PC-9 (cell line): Measurements from ENCODE around the gene CAPN5. TPM values are rescaled to one million over a fixed set of nuclear protein-coding genes. Genes with fewer than 3 reads are reported as not detected.

Source experiments
- BruUV-seq: library from RNA; stranded (reverse); fragments of 400-500 nt; replicated peaks from 2 replicates; lab custom pipeline; 2021; lab: Mats Ljungman, UMichigan
- CTCF ChIA-PET: fragments of 300-600 bp; sonication (Branson Sonifier 250); formaldehyde crosslinking; loops from one replicate; lab custom pipeline; 2022; ENCODE audit warnings: antibody characterized with exemption; lab: Charles Lee
- POLR2A ChIA-PET: fragments of 300-600 bp; sonication (Branson Sonifier 250); formaldehyde crosslinking; loops from one replicate; lab custom pipeline; 2022; ENCODE audit warnings: antibody characterized with exemption; ENCODE audit not compliant: unreplicated experiment; lab: Charles Lee
- DNase-seq, 2 experiments: peaks; one replicate each; pipeline versions ENCODE4 v3.0.0 to v3.0.0-alpha.2; 2015 to 2022; ENCODE audit warnings: mixed read lengths in 1 of 2
- H2AFZ ChIP-seq: fragments of 200-600 bp; sonication (generic); 2 replicates; pipeline ENCODE4 v1.8.1; 2017; ENCODE audit warnings: antibody characterized with exemption
- H3F3A ChIP-seq: fragments of 200-600 bp; sonication (generic); 2 replicates; pipeline ENCODE4 v1.8.1; 2017; ENCODE audit warnings: antibody characterized with exemption, mild to moderate bottlenecking, low read depth; ENCODE audit not compliant: insufficient read depth
- H3K27ac ChIP-seq: fragments of 200-600 bp; sonication (generic); 2 replicates; pipeline ENCODE4 v1.6.1; 2016; ENCODE audit warnings: mixed run types
- H3K27me3 ChIP-seq: fragments of 200-600 bp; sonication (generic); 2 replicates; pipeline ENCODE4 v1.6.1; 2016; ENCODE audit warnings: low read depth, mixed run types; ENCODE audit not compliant: insufficient read depth
- H3K36me3 ChIP-seq: fragments of 200-600 bp; sonication (generic); 2 replicates; pipeline ENCODE4 v1.6.1; 2016; ENCODE audit warnings: low read depth, mixed run types
- H3K4me1 ChIP-seq: fragments of 200-600 bp; sonication (generic); replicated peaks from 2 replicates; pipeline ENCODE4 v1.6.1; 2016; ENCODE audit warnings: mixed run types; ENCODE audit not compliant: insufficient read depth
- H3K4me2 ChIP-seq: fragments of 200-600 bp; sonication (generic); 2 replicates; pipeline ENCODE4 v1.6.1; 2017; ENCODE audit warnings: mixed run types
- H3K4me3 ChIP-seq: fragments of 200-600 bp; sonication (generic); 2 replicates; pipeline ENCODE4 v1.6.1; 2016; ENCODE audit warnings: mixed run types
- H3K79me2 ChIP-seq: fragments of 200-600 bp; sonication (generic); 2 replicates; pipeline ENCODE4 v1.6.1; 2017; ENCODE audit warnings: low read depth, mixed run types
- H3K9me2 ChIP-seq: fragments of 200-600 bp; sonication (generic); 2 replicates; pipeline ENCODE4 v1.8.1; 2017; ENCODE audit warnings: mild to moderate bottlenecking; ENCODE audit not compliant: insufficient read depth
- H3K9me3 ChIP-seq: fragments of 200-600 bp; sonication (generic); 2 replicates; pipeline ENCODE4 v1.8.1; 2016; ENCODE audit warnings: low read depth; ENCODE audit not compliant: insufficient read depth
- H4K20me1 ChIP-seq: fragments of 200-600 bp; sonication (generic); 2 replicates; pipeline ENCODE4 v1.8.1; 2017; ENCODE audit not compliant: insufficient read depth
- CTCF ChIP-seq: fragments of 200-600 bp; sonication (generic); conservative IDR thresholded peaks from 2 replicates; pipeline ENCODE4 v1.6.1; 2017; ENCODE audit warnings: mixed run types, antibody characterized with exemption, mild to moderate bottlenecking, moderate library complexity
- EZH2 ChIP-seq: fragments of 200-600 bp; sonication (generic); IDR thresholded peaks from 2 replicates; pipeline ENCODE4 v1.8.0; 2017; ENCODE audit warnings: antibody characterized with exemption, low read depth
- intact Hi-C: fragments of 100-400 bp; cut with micrococcal nuclease; formaldehyde crosslinking; loops from one replicate; pipeline ENCODE4 v1.10.0; 2022; ENCODE audit not compliant: unreplicated experiment
- total RNA-seq: library from RNA; stranded (reverse); gene quantifications from 2 replicates; pipeline ENCODE4 v1.2.3, GENCODE V29; 2021

CAPN5 gene
- total RNA-seq, 1 experiment from 2014 or later: 9.9 TPM

GRCh38 chr11:77142091-77142975 is 75.6 kb downstream of the CAPN5 start:
- DNase-seq: no peak
- Histone ChIP-seq H3K4me2 (no peak overlapping the region), H3K4me1 (no peaks in the 10 kb centered on the region), H3K36me3 (no peaks in the 10 kb centered on the region), H3K27ac (no peak overlapping the region), H3K79me2 (no peaks in the 10 kb centered on the region), H3K4me3 (no peak overlapping the region), H3F3A (no peaks in the 10 kb centered on the region), H3K9me3 (no peaks in the 10 kb centered on the region), H2AFZ (no peak overlapping the region), H3K9me2 (no peaks in the 10 kb centered on the region), H4K20me1 (no peaks in the 10 kb centered on the region), H3K27me3 (peaks cover 24% of the 10 kb centered on the region; the same call in 1 of the 2 replicates)
- ChIA-PET POLR2A (no interaction called here), CTCF (no interaction called here)
- no TSS peak for BruUV-seq
- TF ChIP-seq EZH2 (no peak), CTCF (no peak)
- intact Hi-C loops: no loop called here

GRCh38 chr11:77143405-77144020 is 76.7 kb downstream of the CAPN5 start:
- no peaks in the 10 kb centered on the region for H3K4me1 ChIP-seq

More at GRCh38 chr11:77143405-77144020, 76.7 kb downstream of the CAPN5 start:
- intact Hi-C loops: no loop called here
- CTCF ChIA-PET: no interaction called here
- Histone ChIP-seq H3K79me2 (no peaks in the 10 kb centered on the region), H3K27ac (no peak overlapping the region), H3K9me2 (no peaks in the 10 kb centered on the region), H3K27me3 (peaks cover 26% of the 10 kb centered on the region; the same call in 1 of the 2 replicates), H3K36me3 (no peaks in the 10 kb centered on the region), H4K20me1 (no peaks in the 10 kb centered on the region), H2AFZ (no peak overlapping the region), H3K4me3 (no peak overlapping the region), H3K4me2 (no peak overlapping the region), H3F3A (no peaks in the 10 kb centered on the region), H3K9me3 (no peaks in the 10 kb centered on the region)
- DNase-seq: no peak
- POLR2A ChIA-PET: no interaction called here
- TF ChIP-seq CTCF: no peak
- no peak for TF ChIP-seq EZH2
- BruUV-seq: no TSS peak
